Measurements from ENCODE around the gene ABL2. TPM values are rescaled to one million over a fixed set of nuclear protein-coding genes. Genes with fewer than 3 reads are reported as not detected.

ABL2 gene
- total and polyA plus RNA-seq, 2 donors (not counting 1 experiment from before 2014, with no cell fraction given): 2.6 to 20.0 TPM

- TF ChIP-seq EZH2 (IDR thresholded peaks at IDR 0.05; ENCODE audit: borderline replicate concordance, insufficient read depth, low read depth, low read length, poor library complexity, severe bottlenecking) (no peak), CTCF (IDR thresholded peaks at IDR 0.05) (no peak)
- Histone ChIP-seq H3K79me2 (ENCODE audit: control insufficient read depth, insufficient read depth, low read length) (peaks cover 16% of the 10 kb centered on the region), H3K9me3 (ENCODE audit: control extremely low read depth in 1 of 3, control insufficient read depth in 2 of 3, insufficient read depth in 1 of 3, low read length in 2 of 3) (no peaks in the 10 kb centered on the region), H3K27ac (ENCODE audit: low read length in 2 of 2) (no peak overlapping the region), H3K4me1 (ENCODE audit: control insufficient read depth in 2 of 2, insufficient read depth in 2 of 2, low read length in 2 of 2) (no peaks in the 10 kb centered on the region), H3K9ac (ENCODE audit: low read length) (no peak overlapping the region), H3K4me3 (ENCODE audit: control extremely low read depth in 1 of 5, extremely low read depth in 1 of 5, insufficient read depth in 1 of 5, low read depth in 2 of 5, low read length in 4 of 5) (no peak overlapping the region), H3K27me3 (replicated peaks in 1 of 4; ENCODE audit: control extremely low read depth in 1 of 4, control insufficient read depth in 3 of 4, insufficient read depth in 4 of 4, low read length in 3 of 4) (no peaks in the 10 kb centered on the region), H3K36me3 (replicated peaks in 1 of 2; ENCODE audit: control extremely low read depth in 1 of 2, control insufficient read depth in 1 of 2, extremely low read depth in 1 of 2, insufficient read depth in 2 of 2, low read length in 1 of 2) (no peaks in the 10 kb centered on the region), H2AFZ (ENCODE audit: insufficient read depth, low read depth, low read length, poor library complexity, severe bottlenecking) (no peak overlapping the region), H4K20me1 (ENCODE audit: control insufficient read depth, insufficient read depth, low read length, poor library complexity, severe bottlenecking) (peaks cover 4% of the 10 kb centered on the region), H3K4me2 (replicated peaks; ENCODE audit: low read depth, low read length, poor library complexity, severe bottlenecking) (no peak overlapping the region)
- Mint-ChIP-seq H3K9me3 (ENCODE audit: insufficient read depth) (no peaks in the 10 kb centered on the region), H3K27me3 (no peaks in the 10 kb centered on the region), H3K27ac (no peak overlapping the region), H3K4me3 (no peak overlapping the region), H3K4me1 (peaks cover 15% of the 10 kb centered on the region)
- CTCF ChIA-PET: no interaction called here
- 85% methylated on average over 3 of the region's 5 CpGs for WGBS (ENCODE audit: insufficient coverage)
- ATAC-seq (ENCODE audit: low read depth) (no peak), DNase-seq (no peak)
- intact Hi-C loops (cut with micrococcal nuclease): no loop called here
- POLR2A ChIA-PET: no interaction called here
These were observed 45.6 kb downstream of the ABL2 start for GRCh38 chr1:179183857-179184256.

DNA sequence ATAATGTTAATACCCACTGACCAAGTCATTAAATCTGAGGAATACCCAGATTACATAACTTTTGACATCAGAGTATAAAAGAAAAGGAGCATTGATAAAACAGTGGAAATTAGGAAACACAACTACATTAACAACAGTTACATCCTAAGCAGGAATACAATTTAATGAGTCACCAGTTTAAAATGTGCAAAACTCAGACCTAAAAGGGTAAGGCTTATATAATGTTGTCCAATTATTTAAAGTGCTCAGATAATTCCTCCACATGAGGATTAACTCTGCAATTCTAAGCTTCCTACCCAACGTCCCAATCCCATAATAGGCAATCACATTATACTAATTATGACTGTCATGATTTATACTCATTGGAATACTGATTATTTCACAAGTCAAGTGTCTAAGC lies 50.5 kb downstream of the ABL2 start:
- Histone ChIP-seq H3K4me1 (ENCODE audit: control insufficient read depth in 2 of 2, insufficient read depth in 2 of 2, low read length in 2 of 2) (no peaks in the 10 kb centered on the region), H3K79me2 (ENCODE audit: control insufficient read depth, insufficient read depth, low read length) (peaks cover 24% of the 10 kb centered on the region), H3K4me2 (replicated peaks; ENCODE audit: low read depth, low read length, poor library complexity, severe bottlenecking) (no peak overlapping the region), H2AFZ (ENCODE audit: insufficient read depth, low read depth, low read length, poor library complexity, severe bottlenecking) (no peak overlapping the region), H3K27me3 (replicated peaks in 1 of 4; ENCODE audit: control extremely low read depth in 1 of 4, control insufficient read depth in 3 of 4, insufficient read depth in 4 of 4, low read length in 3 of 4) (no peaks in the 10 kb centered on the region), H4K20me1 (ENCODE audit: control insufficient read depth, insufficient read depth, low read length, poor library complexity, severe bottlenecking) (peaks cover 4% of the 10 kb centered on the region), H3K9me3 (ENCODE audit: control extremely low read depth in 1 of 3, control insufficient read depth in 2 of 3, insufficient read depth in 1 of 3, low read length in 2 of 3) (no peaks in the 10 kb centered on the region), H3K4me3 (ENCODE audit: control extremely low read depth in 1 of 5, extremely low read depth in 1 of 5, insufficient read depth in 1 of 5, low read depth in 2 of 5, low read length in 4 of 5) (no peak overlapping the region), H3K36me3 (replicated peaks in 1 of 2; ENCODE audit: control extremely low read depth in 1 of 2, control insufficient read depth in 1 of 2, extremely low read depth in 1 of 2, insufficient read depth in 2 of 2, low read length in 1 of 2) (no peaks in the 10 kb centered on the region), H3K27ac (ENCODE audit: low read length in 2 of 2) (no peak overlapping the region), H3K9ac (ENCODE audit: low read length) (no peak overlapping the region)
- Mint-ChIP-seq H3K4me1 (peaks cover 7% of the 10 kb centered on the region), H3K4me3 (no peak overlapping the region), H3K27me3 (no peaks in the 10 kb centered on the region), H3K9me3 (ENCODE audit: insufficient read depth) (no peaks in the 10 kb centered on the region), H3K27ac (no peak overlapping the region)
- no CpG with 5 or more reads among the region's 1 CpG for WGBS (ENCODE audit: insufficient coverage)
- ATAC-seq (ENCODE audit: low read depth) (no peak), DNase-seq (no peak)
- ChIA-PET POLR2A (interaction anchor here (0.7 kb wide), 1 partner anchor 31 kb away, joined by 5 read pairs; no protein-coding TSS in a partner anchor), CTCF (no interaction called here)
- intact Hi-C loops (cut with micrococcal nuclease): no loop called here
- TF ChIP-seq EZH2 (IDR thresholded peaks at IDR 0.05; ENCODE audit: borderline replicate concordance, insufficient read depth, low read depth, low read length, poor library complexity, severe bottlenecking) (no peak), CTCF (IDR thresholded peaks at IDR 0.05) (no peak)

Measured in B cell (primary cell).